HG03460 (cell line): Measurements from ENCODE around the gene WNK2.

Experiments used
- ATAC-seq: cut with Tn5 transposase; IDR thresholded peaks from one replicate; pipeline ENCODE4 v1.9.1; 2021; ENCODE audit not compliant: unreplicated experiment

The WNK2 gene

DNA sequence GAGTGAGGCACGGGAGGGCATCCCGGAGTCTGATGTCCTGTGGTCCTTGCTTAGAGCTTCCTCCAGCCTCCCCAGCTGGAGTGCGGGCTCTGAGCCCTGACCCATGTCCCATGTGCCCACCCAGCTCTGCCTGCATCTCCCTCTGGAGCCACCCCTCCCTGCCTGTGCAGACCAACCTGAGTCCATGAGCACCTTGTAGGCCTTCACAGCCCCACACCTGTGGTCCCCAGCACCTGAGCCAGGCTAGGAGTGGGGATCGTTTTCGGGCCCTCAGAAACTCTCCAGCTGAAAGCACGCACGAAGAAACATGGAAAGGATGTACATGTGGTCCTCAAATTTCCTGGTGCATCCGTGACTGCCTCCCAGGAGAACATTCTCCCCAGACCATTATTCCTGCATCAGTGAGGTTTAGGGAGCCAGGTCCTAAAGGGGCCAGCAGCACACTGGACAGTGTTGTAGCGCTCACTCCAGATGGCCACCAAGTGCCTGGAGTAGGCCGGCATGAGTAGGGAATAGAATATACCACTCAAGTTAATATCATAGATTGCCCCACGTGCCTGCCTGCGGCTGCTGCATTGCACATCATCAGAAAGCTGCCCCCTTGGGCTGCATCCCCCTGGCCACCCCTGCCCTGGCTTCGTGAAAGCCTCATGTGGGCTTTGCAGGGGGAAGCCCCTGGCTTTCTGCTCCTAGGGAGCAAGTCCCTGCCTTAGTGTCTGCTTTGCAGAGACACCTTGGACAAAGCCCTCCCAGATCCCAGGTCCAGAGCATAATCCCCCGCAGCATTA, 80.6 kb downstream of the WNK2 start:
- ATAC-seq: no peak

DNA sequence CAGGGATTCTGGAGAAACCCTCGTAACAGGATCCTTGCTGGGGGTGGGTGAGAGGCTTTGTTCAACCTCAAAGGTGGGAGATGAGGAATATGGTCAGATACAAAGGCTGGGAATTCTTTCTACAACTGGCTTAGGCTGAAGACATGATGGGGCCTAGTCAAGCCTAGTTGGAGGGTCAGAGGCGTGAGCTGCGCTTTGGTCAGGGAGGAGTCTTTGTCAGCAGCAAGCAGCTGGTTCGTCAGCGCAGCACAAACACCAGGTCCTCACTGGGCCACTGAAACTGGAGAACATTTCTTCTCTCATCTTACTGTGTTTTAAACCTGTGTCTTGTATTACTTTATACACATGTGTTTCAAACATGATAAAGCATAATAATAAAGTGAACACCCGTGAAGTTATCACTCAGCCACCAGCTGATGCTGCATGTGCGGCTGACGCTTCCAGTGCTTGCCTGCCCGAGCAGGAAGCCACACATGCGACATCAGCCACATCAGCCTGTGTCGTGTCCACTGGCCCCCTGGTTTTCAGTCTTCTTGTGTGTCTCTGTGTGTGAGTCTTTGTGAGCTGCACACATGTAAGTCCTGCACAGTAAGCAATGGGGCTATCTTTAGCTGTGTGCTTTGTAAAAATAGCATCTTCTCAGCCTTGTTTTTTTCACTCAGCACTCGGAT, 81.5 kb downstream of the WNK2 start:
- ATAC-seq: no peak

DNA sequence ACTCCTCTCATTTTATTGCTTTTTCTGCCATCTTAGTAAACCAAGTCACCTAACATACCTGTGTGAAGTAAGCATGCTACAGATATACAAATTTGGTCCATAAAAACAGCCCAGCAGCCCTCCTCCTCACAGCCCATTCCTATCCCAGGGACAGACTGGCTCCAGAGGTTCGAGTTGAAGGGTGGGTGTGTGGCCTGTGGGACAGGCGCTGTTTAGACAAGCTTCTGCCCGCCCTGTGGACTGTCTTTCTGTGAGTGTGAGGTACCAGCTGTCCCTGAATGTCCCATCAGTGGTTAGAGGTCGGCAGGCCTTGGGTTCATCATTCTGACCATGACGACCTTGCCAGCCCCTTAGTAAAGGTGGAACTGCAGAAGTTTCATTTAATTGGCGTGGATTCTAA, 82.0 kb downstream of the WNK2 start:
- no peak for ATAC-seq

DNA sequence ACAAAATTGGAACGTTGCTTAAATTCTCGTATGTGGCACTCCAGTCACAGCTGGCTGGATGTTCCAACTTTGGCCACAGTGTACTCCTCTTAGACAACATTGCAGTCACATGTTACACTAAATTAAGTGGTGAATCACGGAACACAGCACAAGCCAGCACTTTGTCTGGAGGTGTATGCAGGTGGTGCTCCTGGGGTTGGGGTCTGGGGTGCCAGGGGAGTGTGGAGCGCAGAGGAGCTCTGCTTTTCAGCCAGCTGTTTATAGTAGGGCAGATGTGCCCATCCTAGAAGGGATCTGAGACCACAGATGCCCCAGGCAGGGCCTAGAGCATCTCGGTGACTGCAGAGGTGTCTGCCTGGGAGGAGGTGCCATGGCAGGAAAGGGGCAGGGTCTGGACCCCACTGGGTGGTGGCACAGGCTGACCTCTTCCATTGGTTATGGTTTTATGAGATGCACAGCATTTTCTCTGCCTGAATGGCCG, 82.6 kb downstream of the WNK2 start:
- no peak for ATAC-seq

DNA sequence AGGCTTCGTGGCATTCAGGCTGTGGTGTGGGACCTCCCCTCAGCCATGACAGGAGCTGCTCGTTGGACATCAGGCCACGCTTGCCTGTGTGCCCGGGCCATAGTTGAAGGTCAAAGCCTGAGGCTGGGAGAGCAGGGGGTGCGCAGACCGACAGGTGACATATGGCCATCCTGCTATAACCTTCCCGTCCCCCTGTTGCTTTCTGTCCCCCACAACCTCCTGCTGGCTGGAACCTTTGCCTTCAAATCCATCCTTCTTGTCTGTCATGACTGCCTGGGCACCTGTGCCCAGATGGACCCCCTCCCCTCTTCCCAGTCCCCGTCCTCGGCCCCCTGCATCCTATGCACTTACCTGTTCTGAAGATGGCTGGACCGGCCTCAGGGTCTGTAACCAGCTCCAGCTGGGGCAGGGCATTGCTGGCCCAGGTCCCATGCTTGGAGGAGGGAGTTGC, 83.2 kb downstream of the WNK2 start:
- ATAC-seq: no peak

DNA sequence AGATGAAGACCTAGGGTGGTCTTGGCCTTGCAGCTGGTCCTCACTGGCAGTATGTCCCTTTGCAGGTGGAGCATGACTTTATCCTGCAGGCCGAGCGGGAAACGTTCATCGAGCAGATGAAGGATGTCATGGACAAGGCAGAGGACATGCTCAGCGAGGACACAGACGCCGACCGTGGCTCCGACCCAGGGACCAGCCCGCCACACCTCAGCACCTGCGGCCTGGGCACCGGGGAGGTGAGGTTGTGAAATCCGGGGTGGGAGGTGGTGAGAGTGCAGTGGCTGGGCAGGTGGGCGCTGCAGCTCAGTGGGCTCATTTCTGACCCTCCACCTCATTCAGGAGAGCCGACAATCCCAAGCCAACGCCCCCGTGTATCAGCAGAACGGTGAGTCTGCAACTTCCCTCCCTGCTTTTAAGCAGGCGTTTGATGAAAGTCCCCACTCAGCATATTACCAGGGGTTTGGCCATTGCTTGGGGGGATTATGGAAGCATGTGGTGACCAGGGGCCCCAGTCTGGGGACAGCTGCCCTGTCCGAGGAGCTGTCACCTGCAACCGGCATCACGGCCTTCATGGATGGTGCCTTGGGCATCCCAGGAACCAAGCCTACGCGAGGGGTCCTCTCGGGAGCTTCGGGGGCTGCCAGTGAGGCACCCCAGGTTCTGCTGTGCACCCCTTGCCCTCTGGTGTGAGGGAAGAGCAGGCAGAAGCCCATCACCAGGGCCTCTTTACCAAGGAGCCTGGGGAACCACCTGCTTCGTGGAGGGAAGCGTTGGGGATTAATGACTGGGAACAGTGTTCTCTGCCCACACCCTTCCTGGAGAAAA, 84.0 kb downstream of the WNK2 start:
- ATAC-seq: no peak

DNA sequence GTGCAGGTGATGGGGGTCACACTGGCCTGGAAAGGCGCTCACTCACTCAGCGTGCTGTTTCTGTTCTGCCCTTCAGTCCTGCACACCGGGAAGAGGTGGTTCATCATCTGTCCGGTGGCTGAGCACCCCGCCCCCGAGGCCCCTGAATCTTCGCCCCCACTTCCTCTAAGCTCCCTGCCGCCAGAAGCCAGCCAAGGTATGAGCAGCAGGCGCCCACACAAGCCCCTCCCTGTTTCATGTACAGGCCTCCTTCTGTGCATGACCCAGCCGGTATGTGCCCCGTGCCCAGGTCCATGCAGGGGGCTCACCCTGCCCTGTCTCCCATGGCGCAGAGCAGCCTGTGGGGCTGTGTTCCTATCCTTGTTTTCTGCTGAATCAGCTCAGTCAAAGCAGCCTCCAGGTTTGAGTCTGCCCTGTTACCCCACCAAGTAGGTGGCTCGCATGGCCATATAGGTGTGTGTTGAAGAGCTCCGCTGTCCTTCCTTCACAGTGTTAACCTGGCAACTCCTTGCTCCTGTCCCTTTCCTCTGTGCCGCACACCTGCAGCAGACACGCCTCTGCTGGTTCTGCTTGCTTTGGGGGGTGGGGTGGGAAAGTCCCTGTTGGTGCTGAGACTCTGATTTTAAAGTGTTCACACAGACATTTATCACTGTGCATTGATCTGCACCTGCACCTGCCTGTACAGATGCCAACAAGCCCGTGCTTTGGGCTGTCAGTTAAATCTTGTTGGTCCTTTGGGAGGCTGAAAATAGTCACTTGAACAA, 84.8 kb downstream of the WNK2 start:
- no peak for ATAC-seq

DNA sequence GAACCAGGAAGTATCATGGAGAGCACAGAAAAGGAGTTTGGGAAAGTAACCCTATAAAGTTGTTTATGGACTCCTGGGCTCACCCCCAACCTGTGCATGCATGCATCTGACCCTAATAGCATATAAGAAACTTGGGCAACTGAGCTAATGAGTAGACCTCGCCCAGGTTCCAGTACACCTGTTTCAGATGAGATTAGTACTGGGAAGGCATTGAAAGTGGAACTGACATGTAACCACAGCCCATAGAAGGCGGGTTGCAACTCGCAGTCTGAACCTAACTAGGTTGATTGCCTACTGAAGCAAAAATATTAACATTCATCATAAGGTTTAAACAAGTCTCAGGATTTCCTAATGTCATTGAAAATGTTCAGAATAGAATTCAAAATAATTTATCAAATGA, 87.0 kb downstream of the WNK2 start:
- ATAC-seq: no peak

DNA sequence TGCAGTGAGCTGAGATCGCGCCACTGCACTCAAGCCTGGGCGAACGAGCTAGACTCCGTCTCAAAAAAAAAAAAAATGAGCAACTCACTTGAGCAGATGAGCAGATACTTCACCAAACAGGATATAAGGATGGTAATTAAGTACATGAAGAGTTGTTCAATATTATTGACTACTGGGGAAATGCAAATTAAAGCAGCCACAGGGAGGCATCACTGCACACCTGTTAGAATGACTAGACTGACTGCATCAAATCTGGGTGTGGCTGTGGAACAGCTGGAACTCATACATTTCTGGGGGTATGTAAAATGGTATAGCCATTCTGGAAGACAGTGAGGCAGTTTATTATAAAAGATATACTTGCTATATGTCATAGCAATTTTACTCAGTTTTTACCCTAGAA, 93.0 kb downstream of the WNK2 start:
- ATAC-seq: no peak

DNA sequence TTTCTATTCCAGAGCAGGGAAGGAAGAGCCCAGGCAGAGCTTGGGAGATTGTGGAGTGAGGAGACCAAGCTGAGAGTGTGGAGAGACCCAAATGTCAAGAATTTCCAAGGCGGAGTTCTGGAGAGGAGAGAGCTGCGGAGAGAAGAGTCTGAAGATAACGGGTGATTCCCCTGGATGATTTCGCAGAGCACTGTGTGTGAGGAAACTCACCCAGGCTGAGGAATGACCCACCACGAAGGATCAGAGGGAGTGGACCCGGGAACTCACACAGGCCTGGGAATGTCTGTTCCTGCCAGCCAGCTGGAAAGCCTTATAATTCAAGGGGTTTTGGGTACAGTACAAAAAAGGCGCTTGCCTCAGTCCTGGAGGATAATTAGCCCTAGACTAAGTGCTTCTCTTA, 94.2 kb downstream of the WNK2 start:
- ATAC-seq: no peak

DNA sequence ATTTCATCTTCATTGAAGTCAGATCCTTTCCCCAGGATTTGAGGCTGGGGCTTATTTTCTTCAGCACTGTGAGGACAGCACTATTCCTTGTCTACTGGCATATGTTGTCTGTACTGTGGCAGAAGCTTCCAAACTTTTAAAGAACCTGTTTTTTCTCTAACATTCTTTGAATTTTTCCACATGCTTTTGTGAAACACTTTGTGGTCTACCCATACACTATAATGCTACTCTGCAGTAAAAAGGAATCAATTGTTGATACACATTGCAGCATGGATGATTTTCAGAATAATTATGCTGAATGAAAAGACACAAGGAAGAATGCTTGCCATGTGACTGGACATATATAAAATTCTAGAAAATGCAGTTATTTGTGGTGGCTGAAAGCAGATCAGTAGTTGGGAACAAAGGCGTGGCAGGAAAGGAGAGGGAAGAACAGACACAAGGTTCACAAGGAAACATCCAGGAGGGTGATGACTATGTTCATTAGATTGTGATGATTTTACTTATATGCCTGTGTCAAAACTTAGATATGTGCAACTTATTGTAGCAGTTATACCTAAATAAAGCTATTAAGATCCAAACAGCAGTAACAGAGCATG, 96.8 kb downstream of the WNK2 start:
- ATAC-seq: no peak

DNA sequence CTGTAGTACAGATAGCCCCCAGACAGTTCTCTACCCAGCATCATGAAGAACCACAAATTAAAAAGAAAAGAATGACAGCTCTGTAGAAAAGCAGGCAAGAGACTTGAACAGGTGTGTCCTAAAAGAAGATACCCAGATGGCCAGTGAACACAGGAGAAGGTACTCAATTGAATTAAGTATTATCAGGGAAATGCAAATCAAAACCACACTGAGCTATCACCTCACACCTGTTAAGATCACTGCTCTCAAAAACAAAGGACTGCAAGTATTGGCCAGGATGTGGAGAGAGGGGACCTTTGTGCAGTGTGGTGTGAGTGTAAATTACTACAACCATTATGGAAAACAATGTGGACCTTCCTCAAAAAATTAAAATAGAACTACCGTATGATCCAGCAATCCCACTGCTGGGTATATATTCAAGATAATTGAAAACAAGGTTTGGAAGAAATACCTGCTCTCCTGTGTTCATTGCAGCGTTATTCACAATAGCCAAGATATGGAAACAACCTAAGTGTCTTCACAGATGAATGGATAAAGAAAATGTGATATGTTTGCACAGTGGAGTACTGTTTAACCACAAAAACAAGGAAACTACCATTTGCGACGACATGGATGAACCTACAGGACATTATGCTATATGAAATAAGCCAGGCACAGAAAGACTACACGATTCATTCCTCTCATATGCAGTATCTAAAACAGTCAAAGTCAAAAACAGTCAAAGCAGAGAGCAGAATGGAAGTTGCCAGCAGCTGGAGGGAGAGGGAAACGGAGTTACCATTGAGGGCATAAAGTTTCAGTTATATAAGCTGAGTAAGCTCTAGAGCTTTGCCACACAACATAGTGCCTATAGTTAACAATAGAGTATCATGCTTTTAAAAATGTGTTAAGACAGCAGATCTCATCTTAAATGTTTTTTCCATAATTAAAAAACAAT, 102.6 kb downstream of the WNK2 start:
- no peak for ATAC-seq

DNA sequence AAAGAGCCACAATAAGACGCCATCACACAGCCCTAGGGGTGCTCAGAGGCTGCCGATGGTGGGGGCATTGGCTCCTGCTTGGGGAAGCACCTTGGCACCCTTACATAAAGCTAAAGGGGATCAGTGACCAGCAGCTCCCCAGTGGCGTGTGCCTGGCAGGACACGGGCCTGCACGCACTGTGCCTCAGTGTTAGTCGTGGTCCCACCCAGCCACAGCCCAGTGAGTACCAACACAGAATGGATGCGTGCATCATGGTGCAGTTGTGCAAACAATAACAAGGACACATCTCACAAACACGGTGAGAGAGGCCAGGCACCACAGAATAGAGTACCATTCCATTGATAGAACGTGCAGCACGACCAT, 103.2 kb downstream of the WNK2 start:
- no peak for ATAC-seq

DNA sequence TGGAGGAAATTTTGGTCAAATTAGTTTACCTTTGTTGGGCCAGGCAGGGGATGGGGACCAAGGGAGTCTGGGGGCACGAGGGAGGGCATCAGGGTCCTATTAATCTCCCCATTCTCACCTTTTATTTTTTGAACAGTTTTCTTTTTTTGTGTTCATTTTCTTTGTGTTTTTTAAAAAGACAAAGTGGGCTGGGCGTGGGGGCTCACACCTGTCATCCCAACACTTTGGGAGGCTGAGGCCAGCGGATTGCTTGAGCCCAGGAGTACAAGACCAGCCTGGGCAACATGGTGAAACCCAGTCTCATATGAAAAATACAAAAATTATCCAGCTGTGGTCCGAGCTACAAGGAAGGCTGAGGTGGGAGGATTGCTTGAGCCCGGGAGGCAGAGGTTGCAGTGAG, 103.7 kb downstream of the WNK2 start:
- no peak for ATAC-seq

DNA sequence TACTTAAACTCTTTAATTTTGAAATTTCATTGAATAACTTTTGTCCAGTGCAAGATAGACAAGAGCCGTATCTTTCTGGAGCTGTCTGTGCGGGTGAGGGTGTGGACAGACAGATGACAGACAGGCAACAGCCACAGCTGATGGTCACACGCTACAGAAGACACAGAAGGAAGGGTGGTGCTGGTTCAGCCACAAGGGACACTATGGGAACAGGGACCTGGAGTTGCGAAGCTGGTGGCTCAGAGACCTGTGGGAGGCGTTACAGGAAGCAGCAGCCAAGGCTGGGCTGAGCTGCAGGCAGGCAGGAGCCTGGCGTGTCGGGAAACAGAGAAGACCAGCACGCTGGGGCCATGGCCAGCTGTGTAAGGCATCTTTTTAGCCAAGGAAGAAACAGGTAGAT, 104.4 kb downstream of the WNK2 start:
- ATAC-seq: no peak

DNA sequence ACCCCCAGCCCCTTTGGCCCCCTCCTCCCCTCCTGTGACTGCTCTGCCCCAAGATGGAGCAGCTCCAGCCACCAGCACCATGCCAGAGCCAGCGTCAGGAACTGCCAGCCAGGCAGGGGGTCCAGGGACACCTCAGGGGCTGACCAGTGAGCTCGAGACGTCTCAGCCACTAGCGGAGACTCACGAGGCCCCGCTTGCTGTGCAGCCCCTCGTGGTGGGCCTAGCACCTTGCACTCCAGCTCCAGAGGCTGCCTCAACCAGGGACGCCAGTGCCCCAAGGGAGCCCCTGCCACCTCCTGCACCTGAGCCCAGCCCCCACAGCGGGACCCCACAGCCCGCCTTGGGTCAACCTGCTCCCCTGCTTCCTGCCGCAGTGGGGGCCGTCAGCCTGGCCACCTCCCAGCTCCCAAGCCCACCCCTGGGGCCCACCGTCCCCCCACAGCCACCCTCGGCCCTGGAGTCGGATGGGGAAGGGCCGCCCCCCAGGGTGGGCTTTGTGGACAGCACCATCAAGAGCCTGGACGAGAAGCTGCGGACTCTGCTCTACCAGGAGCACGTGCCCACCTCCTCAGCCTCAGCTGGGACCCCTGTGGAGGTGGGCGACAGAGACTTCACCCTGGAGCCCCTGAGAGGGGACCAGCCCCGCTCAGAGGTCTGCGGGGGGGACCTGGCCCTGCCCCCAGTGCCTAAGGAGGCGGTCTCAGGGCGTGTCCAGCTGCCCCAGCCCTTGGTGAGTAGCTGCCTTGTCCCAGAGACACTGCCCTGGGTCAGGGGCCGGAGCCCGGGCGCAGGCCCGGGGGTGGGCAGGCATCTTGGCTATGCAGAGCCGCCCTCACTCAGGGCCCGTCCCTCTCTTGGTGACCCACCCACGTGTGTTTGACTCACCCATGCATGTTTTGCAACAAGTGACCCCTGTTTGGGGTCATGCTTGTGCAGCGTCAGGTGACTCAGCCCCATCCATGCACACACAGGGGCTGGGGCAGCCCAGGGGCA, 105.2 kb downstream of the WNK2 start:
- no peak for ATAC-seq

DNA sequence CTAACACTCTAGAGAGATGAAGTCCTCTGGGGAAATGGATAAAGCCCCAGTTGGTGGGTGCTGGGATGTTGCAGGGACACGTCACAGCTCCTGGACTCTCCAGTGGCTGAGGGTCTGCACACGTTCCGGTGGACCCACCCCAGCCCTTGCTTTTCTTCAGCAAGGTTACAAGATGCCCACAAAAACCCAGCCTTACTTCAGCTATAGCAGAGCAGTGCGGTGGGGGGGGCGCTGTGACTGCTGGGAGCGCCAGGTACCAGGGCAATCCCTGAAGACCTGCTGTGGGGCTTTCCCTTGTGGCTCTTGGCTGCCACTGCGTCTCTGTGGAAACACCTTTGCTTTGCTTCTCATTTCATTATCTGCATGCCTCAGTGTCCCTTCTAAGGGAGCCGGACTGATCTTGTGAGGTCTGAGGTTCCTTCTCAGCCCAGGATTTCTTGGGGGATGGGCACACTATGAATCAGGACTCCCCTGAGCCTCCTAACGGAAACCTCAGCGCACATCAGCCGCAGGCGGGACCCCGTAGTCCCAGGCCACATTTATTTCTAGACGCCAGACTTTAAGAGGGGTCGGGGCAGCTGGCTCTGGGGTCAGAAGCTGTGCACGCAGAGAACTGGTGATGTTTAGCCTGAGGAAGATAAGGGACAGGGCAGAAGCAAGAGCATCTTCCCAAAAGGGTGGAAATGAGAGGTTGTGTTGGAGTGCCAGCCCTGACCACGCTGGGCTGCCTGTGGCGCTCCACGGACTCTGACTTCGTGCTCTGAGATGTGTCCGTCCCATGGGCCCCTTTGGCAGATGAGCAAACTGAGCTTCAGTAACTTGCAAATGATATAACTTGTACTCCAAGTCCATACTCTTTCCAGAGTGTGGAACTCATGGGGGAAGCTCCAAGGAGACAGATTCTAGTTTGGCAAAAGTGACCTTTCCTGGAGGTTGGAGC, 106.8 kb downstream of the WNK2 start:
- ATAC-seq: no peak
